ENCODE results near the gene PSMG3. TPM values are rescaled to one million over a fixed set of nuclear protein-coding genes. Genes with fewer than 3 reads are reported as not detected.

The PSMG3 gene
- polyA plus RNA-seq, 1 experiment: 31.1 TPM

- Histone ChIP-seq H3K27ac (ENCODE audit: low read depth, low read length) (peak overlapping the region; percentile 100), H3K9me3 (ENCODE audit: control insufficient read depth, insufficient read depth, low read length) (no peaks in the 10 kb centered on the region; the same call in 1 of the 2 replicates), H3K27me3 (ENCODE audit: control insufficient read depth, insufficient read depth, low read length) (no peaks in the 10 kb centered on the region), H3K4me3 (ENCODE audit: low read depth, low read length) (peak overlapping the region; percentile 65)
- peak; percentile 92 for DNase-seq (ENCODE audit: low read depth, low spot score)
- TF ChIP-seq, protein P1, sequence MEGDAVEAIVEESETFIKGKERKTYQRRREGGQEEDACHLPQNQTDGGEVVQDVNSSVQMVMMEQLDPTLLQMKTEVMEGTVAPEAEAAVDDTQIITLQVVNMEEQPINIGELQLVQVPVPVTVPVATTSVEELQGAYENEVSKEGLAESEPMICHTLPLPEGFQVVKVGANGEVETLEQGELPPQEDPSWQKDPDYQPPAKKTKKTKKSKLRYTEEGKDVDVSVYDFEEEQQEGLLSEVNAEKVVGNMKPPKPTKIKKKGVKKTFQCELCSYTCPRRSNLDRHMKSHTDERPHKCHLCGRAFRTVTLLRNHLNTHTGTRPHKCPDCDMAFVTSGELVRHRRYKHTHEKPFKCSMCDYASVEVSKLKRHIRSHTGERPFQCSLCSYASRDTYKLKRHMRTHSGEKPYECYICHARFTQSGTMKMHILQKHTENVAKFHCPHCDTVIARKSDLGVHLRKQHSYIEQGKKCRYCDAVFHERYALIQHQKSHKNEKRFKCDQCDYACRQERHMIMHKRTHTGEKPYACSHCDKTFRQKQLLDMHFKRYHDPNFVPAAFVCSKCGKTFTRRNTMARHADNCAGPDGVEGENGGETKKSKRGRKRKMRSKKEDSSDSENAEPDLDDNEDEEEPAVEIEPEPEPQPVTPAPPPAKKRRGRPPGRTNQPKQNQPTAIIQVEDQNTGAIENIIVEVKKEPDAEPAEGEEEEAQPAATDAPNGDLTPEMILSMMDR (IDR thresholded peaks at IDR 0.05; ENCODE audit: low read depth, low read length): no peak
- ChIA-PET CTCF (no interaction called here), POLR2A (interaction anchor here (0.6 to 1.2 kb wide), 6 partner anchors 11 to 780 kb away, joined by 3 to 15 read pairs (median 3); partner anchors contain the start of gene TMEM184A)
Measured at GRCh38 chr7:1537535-1538412, 32.1 kb downstream of the PSMG3 start.

DNA sequence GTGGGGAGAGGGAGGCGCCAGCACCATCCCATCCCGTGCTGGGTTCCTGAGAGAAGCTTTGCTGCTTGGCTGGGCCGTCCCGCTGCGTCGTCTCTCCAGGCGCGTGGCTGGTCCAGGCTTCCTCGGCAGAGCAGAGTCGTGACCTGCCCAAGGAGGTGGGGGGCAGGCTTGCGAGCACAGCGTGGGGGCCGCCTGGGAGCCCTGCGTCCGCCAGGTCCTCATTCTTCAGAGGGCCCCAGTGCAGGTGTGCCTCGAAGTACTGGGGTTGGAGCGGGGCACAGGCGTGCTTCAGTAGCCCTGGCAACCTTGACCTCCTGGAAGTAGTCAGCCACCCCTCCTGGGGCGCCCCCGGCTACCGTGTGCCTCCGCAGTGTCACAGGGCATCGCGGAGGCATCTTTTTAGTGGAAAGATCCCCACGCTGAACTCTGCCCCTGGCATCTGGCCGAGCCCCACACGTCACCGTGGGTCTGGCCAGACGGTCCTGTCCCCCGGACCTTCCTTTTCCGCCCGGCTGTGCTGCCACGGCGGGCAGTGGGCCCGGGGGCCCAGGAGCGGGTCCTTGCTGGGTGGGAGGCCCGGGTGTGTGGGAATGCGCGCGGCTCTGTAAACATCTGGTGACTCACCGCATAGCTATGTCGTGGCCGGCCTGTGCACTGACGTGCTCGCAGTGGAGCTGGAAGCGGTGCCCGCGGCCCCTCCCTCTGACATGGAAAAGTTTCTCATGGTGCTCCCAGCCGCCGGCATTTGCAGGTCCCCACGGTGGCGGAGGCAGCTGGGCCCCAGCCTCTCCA lies 32.9 kb downstream of the PSMG3 start:
- TF ChIP-seq, protein P1 (IDR thresholded peaks at IDR 0.05; ENCODE audit: low read depth, low read length): no peak
- H3K27me3 ChIP-seq (ENCODE audit: control insufficient read depth, insufficient read depth, low read length): no peaks in the 10 kb centered on the region
- H3K9me3 ChIP-seq (ENCODE audit: control insufficient read depth, insufficient read depth, low read length): no peaks in the 10 kb centered on the region; the same call in 1 of the 2 replicates
- H3K27ac ChIP-seq (ENCODE audit: low read depth, low read length): peak overlapping the region; percentile 100
- POLR2A ChIA-PET: interaction anchor here (0.5 to 1.2 kb wide), 5 partner anchors 11 to 33 kb away, joined by 3 to 15 read pairs (median 3); partner anchors contain the start of gene TMEM184A
- CTCF ChIA-PET: interaction anchor here (0.7 kb wide), 1 partner anchor 811 kb away, joined by 11 read pairs; no protein-coding TSS in a partner anchor
- peak; percentile 98 for DNase-seq (ENCODE audit: low read depth, low spot score)
- peak overlapping the region; percentile 65 for H3K4me3 ChIP-seq (ENCODE audit: low read depth, low read length)

GRCh38 chr7:1536455-1536742 lies 33.4 kb downstream of the PSMG3 start:
- TF ChIP-seq, protein P1 (IDR thresholded peaks at IDR 0.05; ENCODE audit: low read depth, low read length): no peak
- ChIA-PET CTCF (interaction anchor here (0.7 kb wide), 2 partner anchors 355 to 812 kb away, joined by 6 to 11 read pairs; no protein-coding TSS in a partner anchor), POLR2A (no interaction called here)
- Histone ChIP-seq H3K27ac (ENCODE audit: low read depth, low read length) (peak overlapping the region; percentile 100), H3K4me3 (ENCODE audit: low read depth, low read length) (peak overlapping the region; percentile 46), H3K27me3 (ENCODE audit: control insufficient read depth, insufficient read depth, low read length) (no peaks in the 10 kb centered on the region), H3K9me3 (ENCODE audit: control insufficient read depth, insufficient read depth, low read length) (no peaks in the 10 kb centered on the region; the same call in 1 of the 2 replicates)
- no peak for DNase-seq (ENCODE audit: low read depth, low spot score)

- DNase-seq (ENCODE audit: low read depth, low spot score): no peak
- H3K4me3 ChIP-seq (ENCODE audit: low read depth, low read length): no peak overlapping the region
- no peaks in the 10 kb centered on the region; the same call in 1 of the 2 replicates for H3K9me3 ChIP-seq (ENCODE audit: control insufficient read depth, insufficient read depth, low read length)
- ChIA-PET POLR2A (interaction anchor here (1.0 kb wide), 1 partner anchor 20 kb away, joined by 3 read pairs; no protein-coding TSS in a partner anchor), CTCF (interaction anchor here (0.7 kb wide), 2 partner anchors 354 to 812 kb away, joined by 6 to 11 read pairs; no protein-coding TSS in a partner anchor)
- TF ChIP-seq, protein P1 (IDR thresholded peaks at IDR 0.05; ENCODE audit: low read depth, low read length): no peak
- no peaks in the 10 kb centered on the region for H3K27me3 ChIP-seq (ENCODE audit: control insufficient read depth, insufficient read depth, low read length)
- peak overlapping the region; percentile 100 for H3K27ac ChIP-seq (ENCODE audit: low read depth, low read length)
Measured at GRCh38 chr7:1535701-1536454, 34.0 kb downstream of the PSMG3 start.

Measured in AG04450 (cell line).